ENCODE measurements around the gene TRIM2. TPM values are rescaled to one million over a fixed set of nuclear protein-coding genes. Genes with fewer than 3 reads are reported as not detected.
A peak's percentile ranks its signal among the peaks of the same experiment; 100 is the strongest.

Gene TRIM2
- total RNA-seq, 6 donors from 2014 or later, result 17.6 to 45.1 (median 30.2) TPM

DNA sequence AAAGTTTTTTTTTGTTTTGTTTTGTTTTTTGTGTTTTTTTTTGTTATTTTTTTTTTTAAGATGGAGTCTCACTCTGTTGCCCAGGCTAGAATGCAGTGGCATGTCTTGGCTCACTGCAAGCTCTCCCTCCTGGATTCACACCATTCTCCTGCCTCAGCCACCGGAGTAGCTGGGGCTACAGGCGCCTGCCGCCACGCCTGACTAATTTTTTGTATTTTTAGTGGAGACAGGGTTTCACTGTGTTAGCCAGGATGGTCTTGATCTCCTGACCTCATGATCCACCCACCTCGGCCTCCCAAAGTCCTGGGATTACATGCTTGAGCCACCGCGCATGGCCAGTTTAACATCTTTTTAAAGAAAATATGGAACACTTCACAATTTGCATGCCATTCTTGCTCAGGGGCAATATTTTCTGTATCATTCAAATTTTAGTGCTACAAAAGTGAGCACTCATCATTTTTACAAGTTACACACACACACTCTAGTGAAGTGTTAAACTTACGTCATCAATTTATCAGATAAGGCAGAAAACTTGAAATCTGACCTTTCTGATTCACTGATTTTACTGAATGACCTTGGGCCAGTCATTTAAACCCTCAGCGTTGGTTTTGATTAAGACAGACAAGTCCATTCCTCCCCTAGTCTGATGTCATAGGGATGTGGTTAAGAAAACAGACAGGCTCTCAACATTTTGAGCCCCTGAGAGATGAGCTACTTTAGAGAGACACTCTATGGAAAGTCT is 61.2 kb downstream of the TRIM2 start:
- 91 to 92% methylated on average over 9 of the region's 9 CpGs for WGBS, 2 donors
- H3K27ac ChIP-seq, result no peak overlapping the region

DNA sequence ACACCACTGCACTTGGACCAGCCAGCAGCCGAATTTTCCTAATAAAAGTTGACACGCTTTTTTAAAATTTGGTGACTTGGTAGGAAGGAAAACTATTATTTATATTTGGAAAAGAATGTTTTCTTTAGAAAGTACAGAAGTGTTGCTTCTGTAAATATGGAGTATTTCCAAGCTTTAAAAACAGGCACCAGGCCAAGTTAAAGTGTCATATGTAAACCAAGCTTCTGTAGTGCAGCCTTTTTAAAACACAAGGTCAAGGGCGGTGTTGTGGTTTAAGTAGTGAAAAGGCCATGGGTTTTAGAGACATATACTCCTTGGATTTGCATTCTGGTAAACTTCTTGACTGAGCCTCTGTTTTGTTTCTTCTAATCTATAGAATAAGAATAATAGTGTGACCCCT is 62.7 kb downstream of the TRIM2 start:
- TF ChIP-seq, protein P1, sequence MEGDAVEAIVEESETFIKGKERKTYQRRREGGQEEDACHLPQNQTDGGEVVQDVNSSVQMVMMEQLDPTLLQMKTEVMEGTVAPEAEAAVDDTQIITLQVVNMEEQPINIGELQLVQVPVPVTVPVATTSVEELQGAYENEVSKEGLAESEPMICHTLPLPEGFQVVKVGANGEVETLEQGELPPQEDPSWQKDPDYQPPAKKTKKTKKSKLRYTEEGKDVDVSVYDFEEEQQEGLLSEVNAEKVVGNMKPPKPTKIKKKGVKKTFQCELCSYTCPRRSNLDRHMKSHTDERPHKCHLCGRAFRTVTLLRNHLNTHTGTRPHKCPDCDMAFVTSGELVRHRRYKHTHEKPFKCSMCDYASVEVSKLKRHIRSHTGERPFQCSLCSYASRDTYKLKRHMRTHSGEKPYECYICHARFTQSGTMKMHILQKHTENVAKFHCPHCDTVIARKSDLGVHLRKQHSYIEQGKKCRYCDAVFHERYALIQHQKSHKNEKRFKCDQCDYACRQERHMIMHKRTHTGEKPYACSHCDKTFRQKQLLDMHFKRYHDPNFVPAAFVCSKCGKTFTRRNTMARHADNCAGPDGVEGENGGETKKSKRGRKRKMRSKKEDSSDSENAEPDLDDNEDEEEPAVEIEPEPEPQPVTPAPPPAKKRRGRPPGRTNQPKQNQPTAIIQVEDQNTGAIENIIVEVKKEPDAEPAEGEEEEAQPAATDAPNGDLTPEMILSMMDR (IDR thresholded peaks at IDR 0.05), result no peak
- TF ChIP-seq POLR2A (IDR thresholded peaks at IDR 0.05), result no peak
- no peak for TF ChIP-seq EP300 (IDR thresholded peaks at IDR 0.05)
- no peak for TF ChIP-seq POLR2AphosphoS5 (IDR thresholded peaks at IDR 0.05)
- Histone ChIP-seq H3K27me3 (no peaks in the 10 kb centered on the region), H3K27ac (no peak overlapping the region), H3K36me3 (no peaks in the 10 kb centered on the region), H3K4me3 (no peak overlapping the region), H3K4me1 (peaks cover 0 to 17% (median 8%) of the 10 kb centered on the region in 4 donors), H3K9me3 (peaks cover 0 to 3% (median 0%) of the 10 kb centered on the region in 4 donors)
- ATAC-seq (ENCODE audit: low FRiP score in 2 of 2), result no peak
- WGBS, 2 donors, result 32 to 35% methylated on average over 3 of the region's 3 CpGs
- no peak for DNase-seq

More for the DNA sequence above, 61.2 kb downstream of the TRIM2 start:
- Histone ChIP-seq H3K36me3 (no peaks in the 10 kb centered on the region), H3K9me3 (peaks cover 0 to 7% (median 0%) of the 10 kb centered on the region in 4 donors), H3K4me1 (peaks cover 0 to 17% (median 8%) of the 10 kb centered on the region in 4 donors), H3K4me3 (no peak overlapping the region), H3K27me3 (no peaks in the 10 kb centered on the region)
- ATAC-seq (ENCODE audit: low FRiP score in 2 of 2) (no peak), DNase-seq (no peak)
- no peak for TF ChIP-seq POLR2A (IDR thresholded peaks at IDR 0.05)
- TF ChIP-seq EP300 (IDR thresholded peaks at IDR 0.05), result no peak
- no peak for TF ChIP-seq POLR2AphosphoS5 (IDR thresholded peaks at IDR 0.05)
- TF ChIP-seq, protein P1 (IDR thresholded peaks at IDR 0.05), result no peak

DNA sequence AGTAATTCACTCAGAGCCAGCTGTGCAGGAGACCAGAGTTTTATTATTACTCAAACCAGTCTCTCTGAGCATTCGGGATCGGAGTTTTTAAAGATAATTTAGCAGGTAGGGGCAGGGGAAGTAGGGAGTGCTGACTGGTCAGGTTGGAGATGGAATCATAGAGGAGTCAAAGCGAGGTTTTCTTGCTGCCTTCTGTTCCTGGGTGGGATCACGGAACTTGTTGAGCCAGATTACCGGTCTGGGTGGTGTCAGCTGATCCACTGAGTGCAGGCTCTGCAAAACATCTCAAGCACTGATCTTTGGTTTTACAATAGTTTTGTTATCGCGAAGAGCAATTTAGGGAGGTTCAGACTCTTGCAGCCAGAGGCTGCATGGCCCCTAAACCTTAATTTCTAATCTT is 63.6 kb downstream of the TRIM2 start:
- TF ChIP-seq POLR2A (IDR thresholded peaks at IDR 0.05), result no peak
- TF ChIP-seq, protein P1 (IDR thresholded peaks at IDR 0.05), result no peak
- TF ChIP-seq POLR2AphosphoS5 (IDR thresholded peaks at IDR 0.05), result no peak
- no peak for TF ChIP-seq EP300 (IDR thresholded peaks at IDR 0.05)
- no peak overlapping the region for H3K27ac ChIP-seq
- no peaks in the 10 kb centered on the region for H3K36me3 ChIP-seq
- no peaks in the 10 kb centered on the region for H3K9me3 ChIP-seq
- ATAC-seq (ENCODE audit: low FRiP score in 2 of 2), result no peak
- 74 to 81% methylated on average over 7 of the region's 7 CpGs for WGBS, 2 donors
- H3K4me3 ChIP-seq, result peak overlapping the region in 1 of 4 donors; percentile 7
- DNase-seq, result no peak
- H3K4me1 ChIP-seq, result peaks cover 0 to 17% (median 8%) of the 10 kb centered on the region in 4 donors
- no peaks in the 10 kb centered on the region for H3K27me3 ChIP-seq

DNA sequence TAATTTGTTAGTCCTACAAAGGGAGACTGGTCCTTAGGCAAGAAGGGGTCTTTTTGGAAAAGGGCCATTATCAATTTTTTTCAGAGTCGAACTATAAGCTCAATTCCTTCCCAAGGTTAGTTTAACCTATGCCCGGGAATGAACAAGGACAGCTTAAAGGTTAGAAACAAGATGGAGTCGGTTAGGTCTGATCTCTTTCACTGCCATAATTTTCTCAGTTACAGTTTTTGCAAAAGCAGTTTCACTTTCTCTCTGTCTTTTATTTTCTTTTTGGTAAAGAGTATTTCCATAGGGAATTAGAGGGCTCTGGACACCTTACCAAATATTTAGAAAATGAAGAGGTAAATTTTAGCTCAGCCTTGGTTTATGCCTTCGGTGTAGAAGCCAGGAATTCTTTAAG is 64.1 kb downstream of the TRIM2 start:
- WGBS, 2 donors, result 59 to 75% methylated on average over 4 of the region's 4 CpGs
- peak overlapping the region in 1 of 4 donors; percentile 7 for H3K4me3 ChIP-seq
- no peak for DNase-seq
- ATAC-seq (ENCODE audit: low FRiP score in 2 of 2), result no peak
- H3K4me1 ChIP-seq, result peaks cover 0 to 17% (median 8%) of the 10 kb centered on the region in 4 donors
- H3K36me3 ChIP-seq, result no peaks in the 10 kb centered on the region
- H3K9me3 ChIP-seq, result no peaks in the 10 kb centered on the region
- H3K27ac ChIP-seq, result no peak overlapping the region
- no peaks in the 10 kb centered on the region for H3K27me3 ChIP-seq
- no peak for TF ChIP-seq POLR2AphosphoS5 (IDR thresholded peaks at IDR 0.05)
- TF ChIP-seq, protein P1 (IDR thresholded peaks at IDR 0.05), result no peak
- TF ChIP-seq POLR2A (IDR thresholded peaks at IDR 0.05), result no peak
- TF ChIP-seq EP300 (IDR thresholded peaks at IDR 0.05), result no peak

Data from upper lobe of left lung (tissue), 6 donors.